ENCODE measurements around the gene ERG28. TPM values are rescaled to one million over a fixed set of nuclear protein-coding genes. Genes with fewer than 3 reads are reported as not detected.
A peak's percentile ranks its signal among the peaks of the same experiment; 100 is the strongest.

ERG28 gene
- total and polyA plus RNA-seq, 2 experiments from 2014 or later: 27.9 to 95.1 TPM

GRCh38 chr14:75685910-75686309 lies 25.2 kb upstream of the ERG28 start:
- H3K4me2 ChIP-seq: no peak overlapping the region
- H3K27me3 ChIP-seq (ENCODE audit: insufficient read depth): no peaks in the 10 kb centered on the region
- no peaks in the 10 kb centered on the region for H3F3A ChIP-seq (replicated peaks; ENCODE audit: low read depth)
- Mint-ChIP-seq H3K9me3 (no peaks in the 10 kb centered on the region), H3K27me3 (ENCODE audit: insufficient read depth, low read depth, poor library complexity) (peaks cover 2% of the 10 kb centered on the region), H3K36me3 (ENCODE audit: low read depth) (peaks cover 31% of the 10 kb centered on the region), H3K27ac (no peak overlapping the region), H3K4me3 (no peak overlapping the region), H3K4me1 (no peaks in the 10 kb centered on the region)
- H3K79me2 ChIP-seq (replicated peaks; ENCODE audit: insufficient read depth): no peaks in the 10 kb centered on the region
- H3K27ac ChIP-seq (ENCODE audit: low read depth): no peak overlapping the region
- 0 out of 2 replicates have a peak, but pooled peaks cover 11% of the 10 kb centered on the region for H3K36me3 ChIP-seq (ENCODE audit: insufficient read depth)
- H4K20me1 ChIP-seq (replicated peaks; ENCODE audit: insufficient read depth): 0 out of 2 replicates have a peak, but pooled peaks cover 3% of the 10 kb centered on the region
- H3K4me3 ChIP-seq: no peak overlapping the region
- TF ChIP-seq NANOG (IDR thresholded peaks at IDR 0.05; ENCODE audit: borderline replicate concordance): no peak
- no peak for DNase-seq (ENCODE audit: low spot score)
- no peak for ATAC-seq
- no peaks in the 10 kb centered on the region for H3K4me1 ChIP-seq (ENCODE audit: insufficient read depth)
- no peak overlapping the region for H2AFZ ChIP-seq
- no peaks in the 10 kb centered on the region for H3K9me2 ChIP-seq (ENCODE audit: insufficient read depth)

- Histone ChIP-seq H3K4me1 (ENCODE audit: insufficient read depth) (no peaks in the 10 kb centered on the region), H3K79me2 (replicated peaks; ENCODE audit: insufficient read depth) (peaks cover 45% of the 10 kb centered on the region), H3K4me2 (no peak overlapping the region), H3K27me3 (ENCODE audit: insufficient read depth) (no peaks in the 10 kb centered on the region), H3K27ac (ENCODE audit: low read depth) (no peak overlapping the region), H3K36me3 (ENCODE audit: insufficient read depth) (peaks cover 5% of the 10 kb centered on the region), H2AFZ (no peak overlapping the region), H3K4me3 (no peak overlapping the region), H4K20me1 (replicated peaks; ENCODE audit: insufficient read depth) (peaks cover 11% of the 10 kb centered on the region; the same call in 1 of the 2 replicates), H3K9me2 (ENCODE audit: insufficient read depth) (no peaks in the 10 kb centered on the region), H3F3A (replicated peaks; ENCODE audit: low read depth) (no peaks in the 10 kb centered on the region)
- Mint-ChIP-seq H3K9me3 (no peaks in the 10 kb centered on the region), H3K4me1 (no peaks in the 10 kb centered on the region), H3K27ac (no peak overlapping the region), H3K36me3 (ENCODE audit: low read depth) (peaks cover 12% of the 10 kb centered on the region), H3K27me3 (ENCODE audit: insufficient read depth, low read depth, poor library complexity) (peaks cover 2% of the 10 kb centered on the region), H3K4me3 (no peak overlapping the region)
- DNase-seq (ENCODE audit: low spot score) (peak; percentile 44), ATAC-seq (peak; percentile 76)
- peak; percentile 22 to 50; a peak in 3 of 4 replicates for TF ChIP-seq CTCF (conservative IDR thresholded peaks at IDR 0.05; ENCODE audit: low read depth in 2 of 2)
- TF ChIP-seq EZH2 (IDR thresholded peaks at IDR 0.05; ENCODE audit: low read depth, unreplicated experiment): no peak
These were observed 14.7 kb upstream of the ERG28 start for GRCh38 chr14:75675265-75675960.

GRCh38 chr14:75673345-75674035 lies 12.8 kb upstream of the ERG28 start:
- Histone ChIP-seq H3K27me3 (ENCODE audit: insufficient read depth) (no peaks in the 10 kb centered on the region), H4K20me1 (replicated peaks; ENCODE audit: insufficient read depth) (peaks cover 13% of the 10 kb centered on the region; the same call in 1 of the 2 replicates), H3K79me2 (replicated peaks; ENCODE audit: insufficient read depth) (peaks cover 49% of the 10 kb centered on the region), H3K9me2 (ENCODE audit: insufficient read depth) (no peaks in the 10 kb centered on the region), H3K27ac (ENCODE audit: low read depth) (no peak overlapping the region), H3K4me1 (ENCODE audit: insufficient read depth) (no peaks in the 10 kb centered on the region), H2AFZ (no peak overlapping the region), H3K4me2 (no peak overlapping the region), H3F3A (replicated peaks; ENCODE audit: low read depth) (no peaks in the 10 kb centered on the region), H3K36me3 (ENCODE audit: insufficient read depth) (peaks cover 24% of the 10 kb centered on the region), H3K4me3 (no peak overlapping the region)
- no peak overlapping the region for H3K4me3 Mint-ChIP-seq
- H3K4me1 Mint-ChIP-seq: no peaks in the 10 kb centered on the region
- no peak overlapping the region for H3K27ac Mint-ChIP-seq
- ATAC-seq (no peak), DNase-seq (ENCODE audit: low spot score) (no peak)
- H3K9me3 Mint-ChIP-seq: no peaks in the 10 kb centered on the region
- peaks cover 27% of the 10 kb centered on the region for H3K36me3 Mint-ChIP-seq (ENCODE audit: low read depth)
- peaks cover 2% of the 10 kb centered on the region for H3K27me3 Mint-ChIP-seq (ENCODE audit: insufficient read depth, low read depth, poor library complexity)
- TF ChIP-seq ZNF331 (CRISPR knock-in tag; IDR thresholded peaks at IDR 0.05; ENCODE audit: low read depth): no peak
- no peak for TF ChIP-seq EZH2 (IDR thresholded peaks at IDR 0.05; ENCODE audit: low read depth, unreplicated experiment)
- TF ChIP-seq JUNB (IDR thresholded peaks at IDR 0.05; ENCODE audit: unreplicated experiment): no peak
- TF ChIP-seq ZNF114 (CRISPR knock-in tag; IDR thresholded peaks at IDR 0.05): no peak
- no peak for TF ChIP-seq CREB1 (CRISPR knock-in tag; IDR thresholded peaks at IDR 0.05; ENCODE audit: low read depth)
- no peak for TF ChIP-seq REST (IDR thresholded peaks at IDR 0.05; ENCODE audit: unreplicated experiment)
- TF ChIP-seq STAT1 (IDR thresholded peaks at IDR 0.05; ENCODE audit: unreplicated experiment): no peak
- TF ChIP-seq NANOG (IDR thresholded peaks at IDR 0.05; ENCODE audit: borderline replicate concordance): no peak
- no peak for TF ChIP-seq CTCF (conservative IDR thresholded peaks at IDR 0.05; ENCODE audit: low read depth in 2 of 2)

Data from GM23338 (cell line).